H1 (cell line): ENCODE measurements around the gene EPHA6. TPM values are rescaled to one million over a fixed set of nuclear protein-coding genes. Genes with fewer than 3 reads are reported as not detected.

ENCODE experiments used
- CTCF ChIA-PET: fragments of 300-600 bp; sonication (Branson Sonifier 250); formaldehyde crosslinking; loops from one replicate; lab custom pipeline; 2021; ENCODE audit not compliant: partially characterized antibody; lab: Charles Lee
- POLR2A ChIA-PET: fragments of 300-600 bp; sonication (Branson Sonifier 250); formaldehyde crosslinking; loops from one replicate; lab custom pipeline; 2021; ENCODE audit warnings: inconsistent platforms; ENCODE audit not compliant: partially characterized antibody; lab: Charles Lee
- DNase-seq, 2 experiments: peaks; one replicate each; pipeline versions ENCODE4 v3.0.0 to v3.0.0-alpha.2; 2010 to 2022; ENCODE audit warnings: low spot score in 2 of 2, low read depth in 1 of 2, mixed read lengths in 1 of 2
- FAIRE-seq: peaks from 2 replicates; lab custom pipeline; 2011; peaks lifted over from hg19 to GRCh38; lab: Jason Lieb, UNC
- H2AFZ ChIP-seq: 2 replicates; pipeline ENCODE4 v1.8.1; 2012; ENCODE audit warnings: low read length, inconsistent platforms
- H2AK5ac ChIP-seq: 2 replicates; pipeline ENCODE4 v1.6.1; 2013; ENCODE audit warnings: low read depth, low read length
- H2BK120ac ChIP-seq: replicated peaks from 2 replicates; pipeline ENCODE3; 2013; ENCODE audit warnings: low read depth, low read length, inconsistent platforms
- H2BK12ac ChIP-seq: 2 replicates; pipeline ENCODE4 v1.6.1; 2013; ENCODE audit warnings: low read depth, low read length
- H2BK15ac ChIP-seq: 2 replicates; pipeline ENCODE4 v1.6.1; 2013; ENCODE audit warnings: low read length
- H2BK20ac ChIP-seq: 2 replicates; pipeline ENCODE4 v1.6.1; 2013; ENCODE audit warnings: low read length
- H2BK5ac ChIP-seq: 2 replicates; pipeline ENCODE4 v1.6.1; 2013; ENCODE audit warnings: low read depth, low read length
- H3K14ac ChIP-seq: 2 replicates; pipeline ENCODE4 v1.6.1; 2013; ENCODE audit warnings: inconsistent platforms; ENCODE audit not compliant: insufficient read length
- H3K18ac ChIP-seq: 2 replicates; pipeline ENCODE4 v1.6.1; 2013; ENCODE audit warnings: low read length; ENCODE audit errors: extremely low read depth
- H3K23ac ChIP-seq: 2 replicates; pipeline ENCODE4 v1.6.1; 2013; ENCODE audit warnings: inconsistent platforms; ENCODE audit not compliant: insufficient read length
- H3K23me2 ChIP-seq: 2 replicates; pipeline ENCODE4 v1.6.1; 2013; ENCODE audit warnings: low read depth, low read length
- H3K27ac ChIP-seq: 2 replicates; pipeline ENCODE4 v1.6.1; 2011; ENCODE audit warnings: low read depth, low read length, inconsistent platforms
- H3K27me3 ChIP-seq, 4 experiments: replicated peaks in 1 of 4; 1 replicate in 1 of 4; 2 replicates in 3 of 4; pipeline versions ENCODE4 v1.6.1 to v1.8.1; 2011 to 2013; ENCODE audit warnings: low read length in 3 of 4, mild to moderate bottlenecking in 3 of 4, inconsistent platforms in 2 of 4, mixed read lengths in 2 of 4, moderate library complexity in 1 of 4; ENCODE audit not compliant: control insufficient read depth in 3 of 4, insufficient read depth in 3 of 4; ENCODE audit errors: extremely low read depth in 1 of 4
- H3K36me3 ChIP-seq, 4 experiments: 2 replicates each; pipeline versions ENCODE4 v1.6.1 to v1.8.1; 2011 to 2013; ENCODE audit warnings: mild to moderate bottlenecking in 4 of 4, low read length in 3 of 4, moderate library complexity in 2 of 4, control low read depth in 1 of 4, inconsistent platforms in 1 of 4; ENCODE audit not compliant: insufficient read depth in 4 of 4, control insufficient read depth in 2 of 4
- H3K4ac ChIP-seq: replicated peaks from 2 replicates; pipeline ENCODE3; 2013; ENCODE audit warnings: low read length, low read depth, mixed read lengths, inconsistent platforms; ENCODE audit not compliant: insufficient read length
- H3K4me1 ChIP-seq, 4 experiments: replicated peaks in 1 of 4; 1 replicate in 1 of 4; 2 replicates in 3 of 4; pipeline versions ENCODE4 v1.6.1 to v1.8.1; 2011 to 2013; ENCODE audit warnings: low read length in 3 of 4, inconsistent platforms in 2 of 4, mixed read lengths in 1 of 4; ENCODE audit not compliant: insufficient read depth in 4 of 4, control insufficient read depth in 3 of 4
- H3K4me2 ChIP-seq, 2 experiments: 2 replicates each; pipeline versions ENCODE4 v1.6.1 to v1.8.1; 2011 to 2013; ENCODE audit warnings: low read depth in 2 of 2, low read length in 2 of 2, control low read depth in 1 of 2, inconsistent platforms in 1 of 2, mild to moderate bottlenecking in 1 of 2; ENCODE audit not compliant: insufficient read depth in 1 of 2
- H3K4me3 ChIP-seq, 4 experiments: fragments of 200-600, 300-600 bp in 1 of 4; sonication (generic), shearing (Covaris generic), sonication (Bioruptor Twin) in 1 of 4; 2 replicates each; pipeline versions ENCODE4 v1.5.1 to v1.8.1; 2011 to 2016; ENCODE audit warnings: low read length in 4 of 4, low read depth in 3 of 4, control low read depth in 2 of 4, inconsistent platforms in 2 of 4, mild to moderate bottlenecking in 2 of 4, mixed read lengths in 1 of 4, moderate library complexity in 1 of 4; ENCODE audit not compliant: insufficient read depth in 2 of 4; ENCODE audit errors: extremely low read depth in 1 of 4
- H3K56ac ChIP-seq: replicated peaks from 2 replicates; pipeline ENCODE3; 2013; ENCODE audit warnings: low read depth, mild to moderate bottlenecking, mixed read lengths, low read length, inconsistent platforms; ENCODE audit not compliant: insufficient read length
- H3K79me1 ChIP-seq: 2 replicates; pipeline ENCODE4 v1.6.1; 2013; ENCODE audit warnings: low read depth, low read length, control low read depth
- H3K79me2 ChIP-seq, 2 experiments: 2 replicates each; pipeline versions ENCODE4 v1.6.1 to v1.8.1; 2012 to 2013; ENCODE audit warnings: low read length in 2 of 2, mild to moderate bottlenecking in 2 of 2, inconsistent platforms in 1 of 2; ENCODE audit not compliant: insufficient read depth in 2 of 2, control insufficient read depth in 1 of 2
- H3K9ac ChIP-seq, 4 experiments: replicated peaks in 1 of 4; 1 replicate in 1 of 4; 2 replicates in 3 of 4; pipeline versions ENCODE4 v1.6.1 to v1.8.1; 2011 to 2013; ENCODE audit warnings: low read depth in 3 of 4, low read length in 3 of 4, control low read depth in 2 of 4, mild to moderate bottlenecking in 2 of 4, moderate library complexity in 2 of 4, inconsistent platforms in 1 of 4; ENCODE audit errors: extremely low read depth in 1 of 4
- H3K9me3 ChIP-seq, 2 experiments: 2 replicates each; pipeline versions ENCODE4 v1.6.1 to v1.8.1; 2012 to 2013; ENCODE audit warnings: mild to moderate bottlenecking in 2 of 2, moderate library complexity in 2 of 2, control low read depth in 1 of 2, inconsistent platforms in 1 of 2, low read depth in 1 of 2, low read length in 1 of 2, mixed read lengths in 1 of 2; ENCODE audit not compliant: insufficient read depth in 2 of 2
- H4K20me1 ChIP-seq, 2 experiments: replicated peaks in 1 of 2; 2 replicates each; pipeline versions ENCODE3 to v1.8.1; 2011 to 2013; ENCODE audit warnings: inconsistent platforms in 2 of 2, low read length in 2 of 2, mild to moderate bottlenecking in 1 of 2; ENCODE audit not compliant: insufficient read depth in 2 of 2, control insufficient read depth in 1 of 2
- H4K5ac ChIP-seq: 2 replicates; pipeline ENCODE4 v1.6.1; 2013; ENCODE audit warnings: low read length, low read depth, mixed read lengths, inconsistent platforms; ENCODE audit not compliant: insufficient read length
- H4K8ac ChIP-seq: 2 replicates; pipeline ENCODE4 v1.8.0; 2013; ENCODE audit warnings: mild to moderate bottlenecking, moderate library complexity, low read length, inconsistent platforms; ENCODE audit not compliant: insufficient read depth; ENCODE audit errors: extremely low read depth
- H4K91ac ChIP-seq: replicated peaks from 2 replicates; pipeline ENCODE3; 2013; ENCODE audit warnings: low read length, mixed read lengths, inconsistent platforms; ENCODE audit not compliant: insufficient read length
- CREB1 ChIP-seq: IDR thresholded peaks from 2 replicates; pipeline ENCODE4 v1.6.1; 2012; ENCODE audit warnings: inconsistent platforms
- KDM5A ChIP-seq: fragments of 200-600 bp; IDR thresholded peaks from 2 replicates; pipeline ENCODE4 v1.7.1; 2012; ENCODE audit warnings: mild to moderate bottlenecking, low read length, inconsistent platforms, mixed read lengths
- RAD21 ChIP-seq, 2 experiments: IDR thresholded peaks in 1 of 2; conservative IDR thresholded peaks in 1 of 2; 2 replicates each; pipeline ENCODE4 v1.6.1; 2011; ENCODE audit warnings: low read depth in 2 of 2, low read length in 2 of 2, improper control_type of control experiment in 1 of 2, inconsistent platforms in 1 of 2, mild to moderate bottlenecking in 1 of 2, moderate library complexity in 1 of 2
- RBBP5 ChIP-seq: IDR thresholded peaks from 2 replicates; pipeline ENCODE4 v1.7.1; 2012; ENCODE audit warnings: low read depth, mild to moderate bottlenecking, inconsistent platforms, low read length, moderate library complexity, borderline replicate concordance
- SAP30 ChIP-seq: fragments of 300-600 bp; sonication (generic); IDR thresholded peaks from 2 replicates; pipeline ENCODE4 v1.7.1; 2012; ENCODE audit warnings: low read length, moderate library complexity, mild to moderate bottlenecking, inconsistent platforms; ENCODE audit not compliant: insufficient read depth, insufficient replicate concordance
- WGBS, 2 experiments: shearing (Covaris generic) in 1 of 2; methylation state at CpG; one replicate each; pipeline versions ENCODE4 v1.1.6 to v1.1.7; 2013 to 2015; ENCODE audit warnings: low lambda C conversion rate in 2 of 2, mixed read lengths in 2 of 2, inconsistent platforms in 1 of 2, low coverage in 1 of 2, missing lambda C conversion rate in 1 of 2; ENCODE audit not compliant: insufficient replicate concordance in 2 of 2, insufficient coverage in 1 of 2, insufficient read length in 1 of 2; ENCODE audit errors: extremely low coverage in 1 of 2, missing lambda C conversion rate in 1 of 2; 5-methylcytosine and 5-hydroxymethylcytosine counted together
- long read RNA-seq, 2 experiments: library from RNA in 1 of 2; library from capped mRNA in 1 of 2; stranded (forward); transcript quantifications; one replicate each; pipeline ENCODE4 v2.0.0, GENCODE V29; 2021; ENCODE audit warnings: inconsistent platforms in 1 of 2
- polyA minus RNA-seq, 3 experiments: library from RNA; depleted of rRNA, polyadenylated mRNA; stranded (reverse); fragments of >200 nt; gene quantifications; 1 replicate in 2 of 3; 2 replicates in 1 of 3; pipeline ENCODE4 v1.2.3, GENCODE V29; 2011
- polyA plus RNA-seq, 7 experiments: library from polyadenylated mRNA; depleted of rRNA in 3 of 7; stranded (reverse) in 5 of 7; unstranded in 2 of 7; fragments of >200 nt in 5 of 7; fragments of 200-250 nt in 2 of 7; gene quantifications; 1 replicate in 5 of 7; 2 replicates in 1 of 7; 4 replicates in 1 of 7; pipeline versions ENCODE4 v1.2.1 to v1.2.3, GENCODE V29; 2011 to 2013; ENCODE audit warnings: missing spikeins in 2 of 7, mixed read lengths in 2 of 7
- total RNA-seq: library from RNA; stranded (reverse); fragmentation: NEBNext Ultra II Directional; extraction: Animal tissue kit (Norgen Biotek cat#: 25700); gene quantifications from 2 replicates; pipeline ENCODE4 v1.2.1, GENCODE V29; 2021
- TF ChIP-seq, protein P1 (sequence below): IDR thresholded peaks from 2 replicates; pipeline ENCODE4 v1.6.1; 2012; ENCODE audit warnings: inconsistent platforms

Gene EPHA6
- total RNA-seq, result 2.8 and 3.2 TPM in 2 replicates
- polyA plus RNA-seq (2011; rRNA removed), result 0.49 and 0.83 TPM in 2 replicates
- 1.1 TPM for polyA plus RNA-seq (2011; cell fraction: cytosol; rRNA removed)
- polyA plus RNA-seq (2011; cell fraction: nucleus; rRNA removed), result 0.90 TPM
- 1.3 to 3.4 TPM (median 1.5 TPM) in 4 replicates for polyA plus RNA-seq (2012, experiment 1 of 2)
- 0.81 TPM for polyA plus RNA-seq (2012, experiment 2 of 2)
- 1.3 TPM for polyA plus RNA-seq (2013, experiment 1 of 2)
- 1.4 TPM for polyA plus RNA-seq (2013, experiment 2 of 2)
- 5.1 and 5.9 TPM in 2 replicates for polyA minus RNA-seq (2011; rRNA and poly(A)+ RNA removed)
- polyA minus RNA-seq (2011; cell fraction: cytosol; rRNA and poly(A)+ RNA removed), result 3.4 TPM
- polyA minus RNA-seq (2011; cell fraction: nucleus; rRNA and poly(A)+ RNA removed), result 13.2 TPM
- long read RNA-seq, experiment 1, partial matches to known transcripts, result 0 of 1 reads
- long read RNA-seq, experiment 1, other reads (novel, unspliced or antisense), result 1 of 1 reads
- long read RNA-seq, experiment 2, partial matches to known transcripts, result 0 of 1 reads
- long read RNA-seq, experiment 2, other reads (novel, unspliced or antisense), result 1 of 1 reads

DNA sequence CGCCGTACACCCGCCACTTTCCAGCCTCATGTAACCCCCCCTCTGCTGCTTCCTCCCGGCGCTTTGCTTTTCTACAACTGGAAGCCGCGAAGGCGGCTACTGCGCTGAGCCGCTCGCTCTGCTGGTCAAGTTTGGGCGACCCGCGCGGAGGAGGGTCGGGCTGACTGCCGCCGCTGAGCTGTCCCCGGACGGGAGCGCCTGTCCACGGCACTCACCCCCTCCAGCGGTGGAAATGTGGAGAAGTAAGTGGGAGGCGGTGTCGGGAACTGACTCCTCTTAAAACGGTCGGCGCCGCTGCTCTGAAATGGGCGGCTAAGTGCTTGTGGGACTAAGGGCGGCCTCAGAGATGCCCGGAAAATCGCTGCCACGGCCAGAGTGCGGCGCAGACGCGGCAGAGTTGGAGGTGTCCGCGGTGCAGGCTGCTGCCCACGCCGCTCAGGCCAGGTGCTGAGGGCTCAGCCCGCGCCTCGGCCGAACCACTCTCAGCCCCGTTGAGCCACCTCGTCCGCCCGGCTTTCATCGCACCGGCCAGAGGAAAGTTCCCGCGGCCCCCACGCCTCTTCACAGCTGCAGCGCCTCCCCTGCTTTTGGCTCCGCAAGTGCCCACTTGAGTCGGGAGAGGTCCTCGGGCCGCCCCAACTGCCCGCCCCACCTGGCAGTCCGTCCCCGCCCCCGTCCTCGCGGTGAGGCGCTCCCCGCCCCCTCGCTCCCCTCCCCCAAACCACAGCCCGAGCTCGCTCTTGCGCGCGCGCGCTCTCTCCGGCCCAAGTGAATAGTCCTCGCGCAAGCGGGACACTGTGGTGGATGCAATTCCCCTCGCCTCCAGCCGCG, at the start of gene EPHA6:
Gene EPHA6, plus strand, starts transcription at position 775 of the 831 bp plus-strand sequence.
- CTCF ChIA-PET, result interaction anchor here (0.6 to 1.4 kb wide), 5 partner anchors 10 to 511 kb away, joined by 3 to 4 read pairs (median 3); no protein-coding TSS in a partner anchor
- Histone ChIP-seq H2BK15ac (peak within 1 kb of the TSS; percentile 47; the same call in 1 of the 2 replicates), H3K79me1 (no peaks in the 10 kb centered on the region), H3K27me3 (peaks cover 0 to 30% (median 20%) of the 10 kb centered on the region in 4 experiments; a peak in 6 of 7 replicates), H3K4me2 (peak within 1 kb of the TSS; percentile 94 to 100), H2AFZ (peak within 1 kb of the TSS; percentile 91), H3K9ac (peak within 1 kb of the TSS in 1 of 4 experiments; percentile 50; a peak in 1 of 7 replicates), H3K56ac (no peak within 1 kb of the TSS), H2BK120ac (no peak within 1 kb of the TSS), H3K23me2 (peaks cover 20% of the 10 kb centered on the region), H3K36me3 (no peaks in the 10 kb centered on the region), H4K5ac (no peak within 1 kb of the TSS), H3K27ac (no peak within 1 kb of the TSS), H3K18ac (0 out of 2 replicates have a peak within 1 kb of the TSS, but pooled peaks have one; percentile 41), H3K23ac (no peak within 1 kb of the TSS), H3K4ac (peak within 1 kb of the TSS; percentile 89), H4K20me1 (no peaks in the 10 kb centered on the region), H4K91ac (peak within 1 kb of the TSS; percentile 65), H2AK5ac (no peak within 1 kb of the TSS), H2BK20ac (no peak within 1 kb of the TSS), H3K9me3 (no peaks in the 10 kb centered on the region), H4K8ac (peak within 1 kb of the TSS; percentile 73), H2BK5ac (no peak within 1 kb of the TSS; the same call in 1 of the 2 replicates), H3K14ac (no peak within 1 kb of the TSS), H3K4me1 (peaks cover 0 to 3% (median 0%) of the 10 kb centered on the region in 4 experiments; a peak in 2 of 7 replicates), H3K4me3 (peak within 1 kb of the TSS; percentile 66 to 86 (median 74)), H3K79me2 (no peaks in the 10 kb centered on the region), H2BK12ac (peak within 1 kb of the TSS; percentile 64; the same call in 1 of the 2 replicates)
- FAIRE-seq (no peak), DNase-seq (no peak)
- POLR2A ChIA-PET, result no interaction called here
- WGBS, 2 experiments, result 3% methylated on average over 52 of the region's 83 CpGs; no CpG with 5 or more reads in 1 of the 2 experiments
- TF ChIP-seq KDM5A (no peak), CREB1 (no peak), RBBP5 (peak; percentile 95; the same call in 1 of the 2 replicates), SAP30 (no peak), RAD21 (IDR thresholded peaks at IDR 0.05 in 1 of 2, conservative IDR thresholded peaks at IDR 0.05 in 1 of 2; ENCODE audit: low read depth in 2 of 2, low read length in 2 of 2) (peak in 1 of 2 experiments; percentile 4; a peak in 1 of 4 replicates)
- TF ChIP-seq, protein P1, sequence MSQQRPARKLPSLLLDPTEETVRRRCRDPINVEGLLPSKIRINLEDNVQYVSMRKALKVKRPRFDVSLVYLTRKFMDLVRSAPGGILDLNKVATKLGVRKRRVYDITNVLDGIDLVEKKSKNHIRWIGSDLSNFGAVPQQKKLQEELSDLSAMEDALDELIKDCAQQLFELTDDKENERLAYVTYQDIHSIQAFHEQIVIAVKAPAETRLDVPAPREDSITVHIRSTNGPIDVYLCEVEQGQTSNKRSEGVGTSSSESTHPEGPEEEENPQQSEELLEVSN, result peak; percentile 91; the same call in 1 of the 2 replicates
